K562 (cell line): ENCODE data around the gene TP63. TPM values are rescaled to one million over a fixed set of nuclear protein-coding genes. Genes with fewer than 3 reads are reported as not detected.

Experiments used
- ATAC-seq: fragments of 200-7000 bp; cut with Tn5 transposase; 3 replicates; pipeline ENCODE4 v1.9.1; 2020; ENCODE audit warnings: moderate library complexity
- BruUV-seq: library from RNA; stranded (reverse); fragments of 400-500 nt; replicated peaks from 2 replicates; lab custom pipeline; 2021; lab: Mats Ljungman, UMichigan
- CTCF ChIA-PET: fragments of 300-600 bp; formaldehyde crosslinking; extraction: SDS; loops from one replicate; lab custom pipeline; 2021; ENCODE audit warnings: low intra/inter-chr PET ratio; lab: Yijun Ruan, JAX
- POLR2A ChIA-PET: fragments of 300-600, 350-650 bp; sonication (Branson Sonifier 250); formaldehyde crosslinking; extraction: SDS; loops from one replicate; lab custom pipeline; 2021; ENCODE audit warnings: antibody characterized with exemption, inconsistent platforms; lab: Yijun Ruan, JAX
- DNase-seq, 4 experiments: peaks; one replicate each; pipeline versions ENCODE4 v3.0.0 to v3.0.0-alpha.2; 2011 to 2018; ENCODE audit warnings: low spot score in 3 of 4, mixed read lengths in 3 of 4; ENCODE audit errors: extremely low read depth in 1 of 4
- FAIRE-seq: peaks from 2 replicates; lab custom pipeline; 2011; peaks lifted over from hg19 to GRCh38; lab: Jason Lieb, UNC
- H2AFZ ChIP-seq: 2 replicates; pipeline ENCODE4 v1.6.0; 2011; ENCODE audit warnings: low read depth, low read length, control low read depth, inconsistent platforms
- H3K27ac ChIP-seq: fragments of 200-600 bp; 3 replicates; pipeline ENCODE4 v1.8.0; 2011; ENCODE audit warnings: low read depth, mild to moderate bottlenecking, control low read depth, inconsistent platforms, low read length, moderate library complexity, mixed read lengths; ENCODE audit errors: extremely low read depth
- H3K27me3 ChIP-seq, 2 experiments: fragments of 300-600 bp in 1 of 2; 2 replicates in 1 of 2; 3 replicates in 1 of 2; pipeline versions ENCODE4 v1.6.0 to v1.8.0; 2011; ENCODE audit warnings: inconsistent platforms in 2 of 2, low read length in 2 of 2, mild to moderate bottlenecking in 1 of 2, mixed read lengths in 1 of 2, moderate library complexity in 1 of 2; ENCODE audit not compliant: control insufficient read depth in 2 of 2, insufficient read depth in 2 of 2
- H3K36me3 ChIP-seq: fragments of 300-600 bp; 3 replicates; pipeline ENCODE4 v1.8.0; 2011; ENCODE audit warnings: mild to moderate bottlenecking, low read length, inconsistent platforms; ENCODE audit not compliant: control insufficient read depth, insufficient read depth
- H3K4me1 ChIP-seq, 2 experiments: fragments of 200-600 bp in 1 of 2; replicated peaks in 1 of 2; 2 replicates in 1 of 2; 3 replicates in 1 of 2; pipeline versions ENCODE4 v1.5.1 to v1.8.0; 2011; ENCODE audit warnings: inconsistent platforms in 2 of 2, low read length in 2 of 2, mild to moderate bottlenecking in 1 of 2, mixed read lengths in 1 of 2, moderate library complexity in 1 of 2; ENCODE audit not compliant: control insufficient read depth in 2 of 2, insufficient read depth in 2 of 2
- H3K4me2 ChIP-seq: 2 replicates; pipeline ENCODE4 v1.6.1; 2011; ENCODE audit warnings: low read length, control low read depth, inconsistent platforms, mixed read lengths; ENCODE audit not compliant: insufficient read depth
- H3K4me3 ChIP-seq: fragments of 200-600 bp; sonication (generic), shearing (Covaris generic); 2 replicates; pipeline ENCODE4 v1.5.1; 2016; ENCODE audit warnings: control low read depth, inconsistent platforms
- H3K79me2 ChIP-seq: fragments of 200-600 bp; 3 replicates; pipeline ENCODE4 v1.8.0; 2011; ENCODE audit warnings: low read length, inconsistent platforms; ENCODE audit not compliant: control insufficient read depth, insufficient read depth
- H3K9ac ChIP-seq, 2 experiments: 2 replicates each; pipeline versions ENCODE4 v1.6.0 to v1.6.1; 2011; ENCODE audit warnings: low read depth in 2 of 2, low read length in 2 of 2, control low read depth in 1 of 2, inconsistent platforms in 1 of 2, mild to moderate bottlenecking in 1 of 2, mixed read lengths in 1 of 2; ENCODE audit not compliant: insufficient read depth in 1 of 2
- H3K9me1 ChIP-seq: one replicate; pipeline ENCODE4 v1.6.0; 2011; ENCODE audit warnings: inconsistent platforms, mild to moderate bottlenecking, low read length, moderate library complexity; ENCODE audit not compliant: control insufficient read depth, insufficient read depth
- H3K9me3 ChIP-seq: replicated peaks from 2 replicates; pipeline ENCODE4 v1.5.1; 2011; ENCODE audit warnings: low read depth, low read length, inconsistent platforms; ENCODE audit not compliant: control insufficient read depth, insufficient read depth
- H4K20me1 ChIP-seq: replicated peaks from 2 replicates; pipeline ENCODE4 v1.6.1; 2011; ENCODE audit warnings: low read length, inconsistent platforms, mixed read lengths; ENCODE audit not compliant: control insufficient read depth, insufficient read depth
- CEBPB ChIP-seq: fragments of 450-650 bp; IDR thresholded peaks from 2 replicates; pipeline ENCODE4 v1.6.1; 2016; ENCODE audit warnings: missing genetic modification characterization, missing compliant biosample characterization
- GATAD2A ChIP-seq: fragments of 450-650 bp; IDR thresholded peaks from 2 replicates; pipeline ENCODE4 v1.6.1; 2017
- NCOA2 ChIP-seq, 2 experiments: fragments of 450-650 bp; IDR thresholded peaks; 2 replicates each; pipeline ENCODE4 v1.6.1; 2018; ENCODE audit warnings: mild to moderate bottlenecking in 2 of 2, moderate library complexity in 1 of 2; ENCODE audit not compliant: partially characterized antibody in 2 of 2
- PHF8 ChIP-seq: fragments of 200-600 bp; sonication (generic); IDR thresholded peaks from 2 replicates; pipeline ENCODE4 v1.6.1; 2012; ENCODE audit warnings: mixed run types, mild to moderate bottlenecking, inconsistent platforms, low read length, moderate library complexity, borderline replicate concordance
- POU5F1 ChIP-seq: fragments of 150-350 bp; IDR thresholded peaks from 2 replicates; pipeline ENCODE4 v1.6.1; 2014; ENCODE audit warnings: borderline replicate concordance, low read length, low read depth, mild to moderate bottlenecking; ENCODE audit not compliant: partially characterized antibody
- ZEB2 ChIP-seq: fragments of 450-650 bp; IDR thresholded peaks from 2 replicates; pipeline ENCODE4 v1.6.1; 2016
- ZNF583 ChIP-seq: fragments of 250-450 bp; sonication (Bioruptor Pico); IDR thresholded peaks from 2 replicates; pipeline ENCODE4 v1.4.0; 2020
- WGBS: fragments of 100-300 bp; shearing (Covaris generic); methylation state at CpG from one replicate; pipeline ENCODE4 v1.1.6; 2016; ENCODE audit warnings: low coverage, mixed read lengths; ENCODE audit not compliant: insufficient coverage; ENCODE audit errors: missing lambda C conversion rate; 5-methylcytosine and 5-hydroxymethylcytosine counted together
- in situ Hi-C: fragments of 300-500 bp; cut with MboI; formaldehyde crosslinking; loops from 4 replicates; pipeline ENCODE4 v1.15.0; 2018; ENCODE audit warnings: inconsistent platforms, mixed read lengths
- intact Hi-C: fragments of 100-400 bp; cut with micrococcal nuclease; formaldehyde crosslinking; loops from 2 replicates; pipeline ENCODE4 v1.14.2; 2022
- polyA plus RNA-seq, 8 experiments: library from polyadenylated mRNA; depleted of rRNA in 4 of 8; stranded (reverse) in 5 of 8; unstranded in 3 of 8; fragments of >200 nt; fragmentation: Nextera tagmentation in 2 of 8; fragmentation: Illumina TruSeq in 1 of 8; extraction: Ambion mirVana in 2 of 8; extraction: Trizol in 1 of 8; gene quantifications; 2 replicates each; pipeline versions ENCODE4 v1.2.1 to v1.2.3, GENCODE V29; 2011 to 2014; ENCODE audit warnings: inconsistent platforms in 1 of 8, missing spikeins in 1 of 8
- total RNA-seq, 7 experiments: library from RNA; depleted of rRNA in 6 of 7; stranded (reverse); fragments of >200 nt in 6 of 7; fragmentation: Illumina TruSeq in 2 of 7; extraction: Trizol in 2 of 7; gene quantifications; 2 replicates each; pipeline versions ENCODE4 v1.2.1 to v1.2.3, GENCODE V29; 2011 to 2021; ENCODE audit warnings: low replicate concordance in 1 of 7
- TF ChIP-seq, protein P1 (sequence below): sonication (generic); formaldehyde crosslinking; IDR thresholded peaks from 2 replicates; pipeline ENCODE4 v1.9.0; 2022; ENCODE audit warnings: mild to moderate bottlenecking, missing genetic modification reagents

TP63 gene
- total and polyA plus RNA-seq, 9 of the 15 experiments (the other 6 are each of a cell fraction or from before 2014, with no cell fraction given) = 0.32 to 1.4 (median 0.50) TPM

DNA sequence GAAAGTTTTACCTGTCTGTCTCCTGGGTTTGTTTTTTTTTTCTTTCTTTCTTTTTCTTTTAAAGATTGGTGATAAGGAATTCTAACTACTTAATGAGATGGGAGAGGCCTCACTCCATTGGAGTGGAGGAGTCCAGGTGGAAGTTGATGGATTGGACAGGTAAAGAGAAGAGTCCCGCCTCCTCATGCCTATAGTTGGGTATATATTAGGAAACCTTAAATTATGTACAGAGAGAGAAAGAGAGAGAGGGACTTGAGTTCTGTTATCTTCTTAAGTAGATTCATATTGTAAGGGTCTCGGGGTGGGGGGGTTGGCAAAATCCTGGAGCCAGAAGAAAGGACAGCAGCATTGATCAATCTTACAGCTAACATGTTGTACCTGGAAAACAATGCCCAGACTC is 158.2 kb downstream of the TP63 start:
- H3K4me2 ChIP-seq = no peak overlapping the region
- WGBS = 6% methylated on average over 2 of the region's 2 CpGs
- intact Hi-C loops (no loop called here), in situ Hi-C loops (no loop called here)
- H4K20me1 ChIP-seq = no peaks in the 10 kb centered on the region
- no peak overlapping the region for H3K27ac ChIP-seq
- no peak overlapping the region for H2AFZ ChIP-seq
- FAIRE-seq = no peak
- BruUV-seq = no TSS peak
- no peaks in the 10 kb centered on the region for H3K79me2 ChIP-seq
- DNase-seq = no peak
- H3K9ac ChIP-seq = no peak overlapping the region
- H3K4me1 ChIP-seq = no peaks in the 10 kb centered on the region
- CTCF ChIA-PET = no interaction called here
- H3K4me3 ChIP-seq = no peak overlapping the region
- H3K9me1 ChIP-seq = no peaks in the 10 kb centered on the region
- no peaks in the 10 kb centered on the region for H3K36me3 ChIP-seq
- ATAC-seq = no peak
- no peak for TF ChIP-seq PHF8
- TF ChIP-seq NCOA2 (IDR thresholded peaks at IDR 0.05; ENCODE audit: partially characterized antibody in 2 of 2) = no peak
- TF ChIP-seq POU5F1 = no peak
- no peak for TF ChIP-seq ZNF583 (CRISPR knock-in tag)
- TF ChIP-seq, protein P1, sequence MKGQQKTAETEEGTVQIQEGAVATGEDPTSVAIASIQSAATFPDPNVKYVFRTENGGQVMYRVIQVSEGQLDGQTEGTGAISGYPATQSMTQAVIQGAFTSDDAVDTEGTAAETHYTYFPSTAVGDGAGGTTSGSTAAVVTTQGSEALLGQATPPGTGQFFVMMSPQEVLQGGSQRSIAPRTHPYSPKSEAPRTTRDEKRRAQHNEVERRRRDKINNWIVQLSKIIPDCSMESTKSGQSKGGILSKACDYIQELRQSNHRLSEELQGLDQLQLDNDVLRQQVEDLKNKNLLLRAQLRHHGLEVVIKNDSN (CRISPR knock-in tag) = no peak
- no peak for TF ChIP-seq GATAD2A
- TF ChIP-seq ZEB2 = no peak
- TF ChIP-seq CEBPB (tag) = no peak
- H3K27me3 ChIP-seq = no peaks in the 10 kb centered on the region
- no peaks in the 10 kb centered on the region for H3K9me3 ChIP-seq
- POLR2A ChIA-PET = no interaction called here
